Measurements from ENCODE around the gene HPS3.

GRCh38 chr3:149179220-149179619, 49.8 kb downstream of the HPS3 start:
- TF ChIP-seq EZH2 (IDR thresholded peaks at IDR 0.05; ENCODE audit: insufficient read depth, poor library complexity, severe bottlenecking) (no peak), EZH2phosphoT487 (IDR thresholded peaks at IDR 0.05; ENCODE audit: insufficient read depth, low read depth) (no peak)
